ENCODE results near the gene ARPIN. TPM values are rescaled to one million over a fixed set of nuclear protein-coding genes. Genes with fewer than 3 reads are reported as not detected.

The ARPIN gene
- total RNA-seq, 1 experiment from 2014 or later, result 3.5 TPM

DNA sequence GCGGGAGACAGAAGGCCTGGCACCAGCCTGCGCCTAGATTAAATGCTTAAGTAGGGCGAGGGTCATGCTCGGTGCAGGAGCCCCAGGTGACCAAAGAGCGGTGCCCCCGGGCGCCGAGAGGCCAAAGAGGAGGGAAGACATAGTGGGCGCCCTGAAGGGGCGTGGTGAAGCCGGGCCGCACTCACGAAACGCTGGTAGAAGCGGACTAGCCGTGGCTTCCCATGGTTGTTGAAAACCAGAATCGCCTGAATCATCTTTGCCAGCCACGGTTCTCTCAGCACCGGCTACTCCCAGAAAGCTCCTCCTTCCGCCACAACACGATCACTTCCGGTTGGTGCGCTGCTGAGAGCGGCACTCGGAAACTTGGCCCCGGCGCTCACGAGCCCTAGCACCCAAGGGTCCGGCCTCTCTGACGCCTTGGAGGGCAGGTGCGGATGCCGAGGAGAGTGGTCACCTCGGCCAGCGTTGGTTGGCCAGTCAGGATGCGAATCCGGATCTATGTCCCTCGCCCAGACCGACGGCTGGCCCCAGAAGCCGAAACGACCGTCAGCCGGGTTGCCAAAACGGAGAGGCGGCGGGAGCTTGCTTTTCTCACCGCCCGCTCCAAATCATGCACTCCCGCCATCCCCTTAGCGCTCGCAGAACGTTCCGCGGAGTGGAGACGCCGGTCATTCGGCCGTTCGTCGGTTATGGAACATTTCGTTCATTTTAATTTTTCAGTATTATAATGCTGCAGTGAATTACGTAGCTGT is 18.9 kb downstream of the ARPIN start, which contains the start of gene AP3S2 (continued):
- TF ChIP-seq CTCF (IDR thresholded peaks at IDR 0.05), result no peak
- TF ChIP-seq TP53 (CRISPR knock-in tag; IDR thresholded peaks at IDR 0.05), result no peak
- no peak for TF ChIP-seq SOX15 (CRISPR knock-in tag; IDR thresholded peaks at IDR 0.05)
- TF ChIP-seq USF1 (CRISPR knock-in tag; IDR thresholded peaks at IDR 0.05), result no peak
- TF ChIP-seq ZNF317 (CRISPR knock-in tag; IDR thresholded peaks at IDR 0.05; ENCODE audit: borderline replicate concordance, low read depth), result no peak
- no peak for TF ChIP-seq MXD4 (CRISPR knock-in tag; IDR thresholded peaks at IDR 0.05; ENCODE audit: borderline replicate concordance)
- TF ChIP-seq FOXP1 (CRISPR knock-in tag; IDR thresholded peaks at IDR 0.05; ENCODE audit: borderline replicate concordance), result peak; percentile 98
- peak; percentile 94 for TF ChIP-seq MYBL2 (CRISPR knock-in tag; IDR thresholded peaks at IDR 0.05)
- no peak for TF ChIP-seq ATF6 (CRISPR knock-in tag; IDR thresholded peaks at IDR 0.05)
- TF ChIP-seq RELA (CRISPR knock-in tag; IDR thresholded peaks at IDR 0.05; ENCODE audit: borderline replicate concordance), result no peak
- peak; percentile 76; the same call in 1 of the 2 replicates for TF ChIP-seq ZNF416 (CRISPR knock-in tag; IDR thresholded peaks at IDR 0.05)
- no peak for TF ChIP-seq EMX1 (CRISPR knock-in tag; IDR thresholded peaks at IDR 0.05)
- TF ChIP-seq GTF2I (CRISPR knock-in tag; conservative IDR thresholded peaks at IDR 0.05), result no peak
- TF ChIP-seq, protein P1, sequence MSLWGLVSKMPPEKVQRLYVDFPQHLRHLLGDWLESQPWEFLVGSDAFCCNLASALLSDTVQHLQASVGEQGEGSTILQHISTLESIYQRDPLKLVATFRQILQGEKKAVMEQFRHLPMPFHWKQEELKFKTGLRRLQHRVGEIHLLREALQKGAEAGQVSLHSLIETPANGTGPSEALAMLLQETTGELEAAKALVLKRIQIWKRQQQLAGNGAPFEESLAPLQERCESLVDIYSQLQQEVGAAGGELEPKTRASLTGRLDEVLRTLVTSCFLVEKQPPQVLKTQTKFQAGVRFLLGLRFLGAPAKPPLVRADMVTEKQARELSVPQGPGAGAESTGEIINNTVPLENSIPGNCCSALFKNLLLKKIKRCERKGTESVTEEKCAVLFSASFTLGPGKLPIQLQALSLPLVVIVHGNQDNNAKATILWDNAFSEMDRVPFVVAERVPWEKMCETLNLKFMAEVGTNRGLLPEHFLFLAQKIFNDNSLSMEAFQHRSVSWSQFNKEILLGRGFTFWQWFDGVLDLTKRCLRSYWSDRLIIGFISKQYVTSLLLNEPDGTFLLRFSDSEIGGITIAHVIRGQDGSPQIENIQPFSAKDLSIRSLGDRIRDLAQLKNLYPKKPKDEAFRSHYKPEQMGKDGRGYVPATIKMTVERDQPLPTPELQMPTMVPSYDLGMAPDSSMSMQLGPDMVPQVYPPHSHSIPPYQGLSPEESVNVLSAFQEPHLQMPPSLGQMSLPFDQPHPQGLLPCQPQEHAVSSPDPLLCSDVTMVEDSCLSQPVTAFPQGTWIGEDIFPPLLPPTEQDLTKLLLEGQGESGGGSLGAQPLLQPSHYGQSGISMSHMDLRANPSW (CRISPR knock-in tag; conservative IDR thresholded peaks at IDR 0.05; ENCODE audit: low read depth), result no peak
- TF ChIP-seq, protein P2, sequence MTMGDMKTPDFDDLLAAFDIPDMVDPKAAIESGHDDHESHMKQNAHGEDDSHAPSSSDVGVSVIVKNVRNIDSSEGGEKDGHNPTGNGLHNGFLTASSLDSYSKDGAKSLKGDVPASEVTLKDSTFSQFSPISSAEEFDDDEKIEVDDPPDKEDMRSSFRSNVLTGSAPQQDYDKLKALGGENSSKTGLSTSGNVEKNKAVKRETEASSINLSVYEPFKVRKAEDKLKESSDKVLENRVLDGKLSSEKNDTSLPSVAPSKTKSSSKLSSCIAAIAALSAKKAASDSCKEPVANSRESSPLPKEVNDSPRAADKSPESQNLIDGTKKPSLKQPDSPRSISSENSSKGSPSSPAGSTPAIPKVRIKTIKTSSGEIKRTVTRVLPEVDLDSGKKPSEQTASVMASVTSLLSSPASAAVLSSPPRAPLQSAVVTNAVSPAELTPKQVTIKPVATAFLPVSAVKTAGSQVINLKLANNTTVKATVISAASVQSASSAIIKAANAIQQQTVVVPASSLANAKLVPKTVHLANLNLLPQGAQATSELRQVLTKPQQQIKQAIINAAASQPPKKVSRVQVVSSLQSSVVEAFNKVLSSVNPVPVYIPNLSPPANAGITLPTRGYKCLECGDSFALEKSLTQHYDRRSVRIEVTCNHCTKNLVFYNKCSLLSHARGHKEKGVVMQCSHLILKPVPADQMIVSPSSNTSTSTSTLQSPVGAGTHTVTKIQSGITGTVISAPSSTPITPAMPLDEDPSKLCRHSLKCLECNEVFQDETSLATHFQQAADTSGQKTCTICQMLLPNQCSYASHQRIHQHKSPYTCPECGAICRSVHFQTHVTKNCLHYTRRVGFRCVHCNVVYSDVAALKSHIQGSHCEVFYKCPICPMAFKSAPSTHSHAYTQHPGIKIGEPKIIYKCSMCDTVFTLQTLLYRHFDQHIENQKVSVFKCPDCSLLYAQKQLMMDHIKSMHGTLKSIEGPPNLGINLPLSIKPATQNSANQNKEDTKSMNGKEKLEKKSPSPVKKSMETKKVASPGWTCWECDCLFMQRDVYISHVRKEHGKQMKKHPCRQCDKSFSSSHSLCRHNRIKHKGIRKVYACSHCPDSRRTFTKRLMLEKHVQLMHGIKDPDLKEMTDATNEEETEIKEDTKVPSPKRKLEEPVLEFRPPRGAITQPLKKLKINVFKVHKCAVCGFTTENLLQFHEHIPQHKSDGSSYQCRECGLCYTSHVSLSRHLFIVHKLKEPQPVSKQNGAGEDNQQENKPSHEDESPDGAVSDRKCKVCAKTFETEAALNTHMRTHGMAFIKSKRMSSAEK (CRISPR knock-in tag; IDR thresholded peaks at IDR 0.05; ENCODE audit: borderline replicate concordance), result no peak
- TF ChIP-seq ZNF671 (CRISPR knock-in tag; IDR thresholded peaks at IDR 0.05), result no peak
- no peak for TF ChIP-seq NFATC4 (CRISPR knock-in tag; IDR thresholded peaks at IDR 0.05)
- TF ChIP-seq, protein P3, sequence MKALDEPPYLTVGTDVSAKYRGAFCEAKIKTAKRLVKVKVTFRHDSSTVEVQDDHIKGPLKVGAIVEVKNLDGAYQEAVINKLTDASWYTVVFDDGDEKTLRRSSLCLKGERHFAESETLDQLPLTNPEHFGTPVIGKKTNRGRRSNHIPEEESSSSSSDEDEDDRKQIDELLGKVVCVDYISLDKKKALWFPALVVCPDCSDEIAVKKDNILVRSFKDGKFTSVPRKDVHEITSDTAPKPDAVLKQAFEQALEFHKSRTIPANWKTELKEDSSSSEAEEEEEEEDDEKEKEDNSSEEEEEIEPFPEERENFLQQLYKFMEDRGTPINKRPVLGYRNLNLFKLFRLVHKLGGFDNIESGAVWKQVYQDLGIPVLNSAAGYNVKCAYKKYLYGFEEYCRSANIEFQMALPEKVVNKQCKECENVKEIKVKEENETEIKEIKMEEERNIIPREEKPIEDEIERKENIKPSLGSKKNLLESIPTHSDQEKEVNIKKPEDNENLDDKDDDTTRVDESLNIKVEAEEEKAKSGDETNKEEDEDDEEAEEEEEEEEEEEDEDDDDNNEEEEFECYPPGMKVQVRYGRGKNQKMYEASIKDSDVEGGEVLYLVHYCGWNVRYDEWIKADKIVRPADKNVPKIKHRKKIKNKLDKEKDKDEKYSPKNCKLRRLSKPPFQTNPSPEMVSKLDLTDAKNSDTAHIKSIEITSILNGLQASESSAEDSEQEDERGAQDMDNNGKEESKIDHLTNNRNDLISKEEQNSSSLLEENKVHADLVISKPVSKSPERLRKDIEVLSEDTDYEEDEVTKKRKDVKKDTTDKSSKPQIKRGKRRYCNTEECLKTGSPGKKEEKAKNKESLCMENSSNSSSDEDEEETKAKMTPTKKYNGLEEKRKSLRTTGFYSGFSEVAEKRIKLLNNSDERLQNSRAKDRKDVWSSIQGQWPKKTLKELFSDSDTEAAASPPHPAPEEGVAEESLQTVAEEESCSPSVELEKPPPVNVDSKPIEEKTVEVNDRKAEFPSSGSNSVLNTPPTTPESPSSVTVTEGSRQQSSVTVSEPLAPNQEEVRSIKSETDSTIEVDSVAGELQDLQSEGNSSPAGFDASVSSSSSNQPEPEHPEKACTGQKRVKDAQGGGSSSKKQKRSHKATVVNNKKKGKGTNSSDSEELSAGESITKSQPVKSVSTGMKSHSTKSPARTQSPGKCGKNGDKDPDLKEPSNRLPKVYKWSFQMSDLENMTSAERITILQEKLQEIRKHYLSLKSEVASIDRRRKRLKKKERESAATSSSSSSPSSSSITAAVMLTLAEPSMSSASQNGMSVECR (CRISPR knock-in tag; IDR thresholded peaks at IDR 0.05; ENCODE audit: borderline replicate concordance), result peak; percentile 71; the same call in 1 of the 2 replicates
- 0 out of 2 replicates have a peak, but pooled peaks have one; percentile 45 for TF ChIP-seq ZBTB21 (CRISPR knock-in tag; IDR thresholded peaks at IDR 0.05; ENCODE audit: borderline replicate concordance)
- TF ChIP-seq, protein P4, sequence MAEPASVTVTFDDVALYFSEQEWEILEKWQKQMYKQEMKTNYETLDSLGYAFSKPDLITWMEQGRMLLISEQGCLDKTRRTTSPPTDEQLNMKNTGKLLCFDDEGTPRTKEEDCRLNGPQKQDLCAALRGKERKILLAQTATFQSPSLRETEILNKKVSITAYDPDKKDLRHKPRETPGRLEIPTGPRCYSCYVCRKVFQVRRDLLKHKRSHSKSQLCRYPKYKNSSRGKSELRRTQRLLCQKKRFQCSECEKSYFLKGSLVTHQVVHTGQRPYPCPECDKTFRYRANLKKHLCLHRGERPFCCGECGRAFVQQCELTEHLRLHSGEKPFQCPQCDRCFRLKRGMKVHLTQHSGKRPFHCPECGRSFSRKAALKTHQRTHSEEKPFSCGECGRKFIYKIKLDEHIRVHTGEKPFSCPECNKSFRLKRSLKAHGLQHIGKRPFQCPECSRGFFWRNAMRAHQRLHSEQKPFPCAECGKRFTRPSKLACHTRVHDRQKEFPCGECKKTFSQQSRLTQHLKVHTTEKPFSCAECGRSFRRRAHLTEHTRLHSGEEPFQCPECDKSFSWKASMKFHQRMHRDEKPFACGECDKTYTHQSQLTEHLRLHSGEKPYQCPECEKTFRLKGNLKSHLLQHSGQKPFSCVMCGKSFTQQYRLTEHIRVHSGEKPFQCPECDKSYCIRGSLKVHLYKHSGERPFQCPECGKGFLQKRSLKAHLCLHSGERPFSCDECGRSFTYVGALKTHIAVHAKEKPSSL (CRISPR knock-in tag; conservative IDR thresholded peaks at IDR 0.05), result no peak
